ENCODE measurements around the gene OR2AE1.

The OR2AE1 gene

DNA sequence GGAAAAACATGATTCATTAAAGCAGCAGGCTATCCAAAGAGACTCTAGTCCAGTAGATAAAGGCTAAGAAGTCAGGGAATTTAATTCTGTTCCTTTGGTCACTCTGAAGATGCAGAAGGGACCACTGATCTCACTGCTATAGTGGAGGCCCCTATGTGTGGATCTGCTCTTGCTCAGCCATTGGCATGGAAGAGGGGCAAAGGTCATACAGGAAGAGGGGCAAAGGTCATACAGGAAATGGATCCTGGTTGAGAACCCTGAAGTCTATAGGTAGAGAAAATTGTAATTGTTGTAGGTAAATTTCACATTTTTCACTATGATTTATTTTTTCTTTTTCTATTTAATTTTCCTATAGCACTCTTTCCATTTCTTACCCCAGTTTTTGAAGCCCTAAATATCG lies 21.6 kb downstream of the OR2AE1 start:
- no peak for DNase-seq

- no peak for DNase-seq
Observed at GRCh38 chr7:99848420-99849216, 28.2 kb downstream of the OR2AE1 start.

DNA sequence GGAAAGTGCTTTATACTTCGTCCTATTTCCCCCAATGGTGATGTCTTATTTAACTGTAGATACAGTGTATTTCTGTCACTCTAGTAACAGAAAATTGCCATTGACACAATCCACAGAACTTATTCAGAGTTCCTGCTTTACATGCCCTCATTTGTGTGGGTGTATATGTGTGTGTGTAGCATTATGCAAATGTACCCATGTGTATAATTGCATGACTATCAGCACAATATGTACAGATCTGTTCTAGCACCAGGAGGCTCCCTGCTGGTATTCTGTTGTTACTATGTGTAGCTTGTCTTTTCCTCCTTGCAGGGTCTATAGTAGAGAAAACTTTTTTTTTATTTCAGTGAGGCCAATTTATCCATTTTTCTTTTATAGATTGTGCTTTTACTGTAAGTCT lies 32.5 kb downstream of the OR2AE1 start:
- DNase-seq = no peak

GRCh38 chr7:99843808-99844207 lies 33.0 kb downstream of the OR2AE1 start:
- DNase-seq = no peak

DNA sequence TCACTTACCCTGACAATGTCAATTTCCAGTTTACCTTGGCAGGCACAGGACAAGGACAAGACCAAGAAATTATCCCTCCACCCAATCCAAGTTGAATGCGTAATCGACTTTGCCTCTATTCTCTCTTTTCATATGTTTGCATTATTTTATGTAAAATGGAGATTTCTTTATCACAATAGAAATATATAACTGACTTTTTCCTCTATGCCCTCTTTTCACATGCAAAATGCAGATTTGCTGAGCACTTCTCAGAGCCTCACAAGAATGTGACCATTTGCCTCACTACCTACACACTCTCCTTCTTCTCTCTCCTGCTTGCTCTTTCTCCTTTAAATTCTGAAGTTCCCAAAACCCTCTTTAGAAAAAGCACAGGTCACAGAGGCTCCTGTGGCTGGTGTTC lies 33.9 kb downstream of the OR2AE1 start:
- DNase-seq = no peak

DNA sequence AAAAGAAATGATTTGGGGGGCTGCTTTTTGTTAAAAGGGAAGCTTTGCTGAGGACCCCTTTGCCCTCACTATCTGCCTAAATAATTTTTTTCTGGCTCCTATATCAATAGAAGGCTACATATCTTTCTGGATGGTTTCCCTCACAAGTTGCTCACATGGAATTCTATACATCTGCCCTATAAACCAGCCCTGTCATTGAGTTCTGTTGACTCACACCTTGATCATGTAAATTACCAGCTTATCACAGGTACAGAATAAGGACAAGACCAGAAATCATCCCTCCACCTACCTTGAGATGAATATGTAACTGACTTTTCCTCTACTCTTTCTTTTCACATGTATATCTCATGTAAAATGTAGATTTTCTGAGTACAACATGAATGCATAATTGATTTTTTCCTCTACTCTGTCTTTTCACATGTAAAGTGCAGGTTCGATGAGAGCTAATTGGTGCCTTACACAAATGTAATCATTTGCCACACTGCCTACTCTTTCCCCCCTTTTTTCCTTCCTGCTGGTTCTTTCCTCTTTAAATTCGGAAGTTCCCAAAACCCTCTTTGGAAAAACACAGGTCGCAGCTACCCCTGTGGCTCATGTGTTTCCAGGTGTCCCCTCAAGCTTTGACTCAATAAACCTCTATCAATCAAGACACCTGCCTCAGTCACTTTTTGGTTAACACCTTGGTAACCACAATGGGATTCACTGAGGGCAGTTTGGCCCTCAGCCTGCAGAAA lies 36.5 kb downstream of the OR2AE1 start:
- no peak for DNase-seq

- no peak for DNase-seq
Observed at GRCh38 chr7:99839287-99840021, 37.4 kb downstream of the OR2AE1 start.

DNA sequence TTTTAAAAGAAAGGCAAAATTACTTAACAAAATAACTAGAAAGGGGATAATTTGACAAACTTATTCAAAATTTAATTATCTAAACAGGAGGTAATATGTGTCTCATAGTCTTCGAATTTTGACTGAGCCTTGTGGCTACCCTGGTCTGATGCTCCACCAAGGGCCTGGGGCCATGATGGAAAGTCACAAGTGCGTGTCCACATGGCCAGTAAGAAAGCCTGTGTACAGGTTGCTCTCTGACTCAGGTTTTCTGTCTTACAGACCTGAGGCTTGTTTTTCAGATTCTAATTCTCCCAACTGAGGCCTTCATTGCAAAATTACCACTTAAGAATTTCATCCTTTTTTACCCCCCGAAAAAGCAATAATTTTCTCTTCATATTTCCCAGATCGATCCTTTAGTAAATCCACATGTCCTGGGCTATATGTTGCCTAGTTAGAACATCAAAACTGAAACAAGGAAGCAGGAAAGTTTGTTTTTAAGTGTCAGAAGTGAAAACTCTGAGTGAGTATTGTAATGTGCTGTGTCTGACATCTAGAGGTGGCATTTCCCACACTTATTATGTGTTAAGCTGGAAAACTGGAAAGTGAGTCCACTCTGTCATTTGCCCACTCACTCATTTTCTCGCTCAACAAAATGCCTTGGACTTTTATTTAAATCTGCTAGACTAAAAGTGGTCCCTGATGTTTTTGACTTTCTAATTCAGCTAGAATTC lies 39.0 kb downstream of the OR2AE1 start:
- no peak for DNase-seq

DNA sequence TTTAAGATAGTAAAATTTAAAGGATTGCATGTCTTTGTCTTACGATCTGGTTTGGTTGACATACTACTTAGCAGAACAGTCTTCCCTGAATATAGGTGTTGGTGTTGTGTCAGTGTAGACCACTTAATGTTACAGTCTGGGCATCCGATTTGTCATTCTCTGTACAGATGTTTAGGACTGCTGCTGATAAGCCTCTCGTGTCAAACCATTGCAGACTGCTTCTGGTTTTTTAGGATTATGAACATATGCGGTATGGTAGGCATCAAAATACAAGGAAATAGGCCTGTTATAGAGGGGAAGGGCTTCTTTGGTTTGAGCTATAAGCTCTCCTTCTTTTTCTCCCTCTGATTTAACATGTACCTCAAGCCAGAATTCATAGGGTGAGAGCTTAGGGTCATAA lies 41.6 kb downstream of the OR2AE1 start:
- DNase-seq = no peak

DNA sequence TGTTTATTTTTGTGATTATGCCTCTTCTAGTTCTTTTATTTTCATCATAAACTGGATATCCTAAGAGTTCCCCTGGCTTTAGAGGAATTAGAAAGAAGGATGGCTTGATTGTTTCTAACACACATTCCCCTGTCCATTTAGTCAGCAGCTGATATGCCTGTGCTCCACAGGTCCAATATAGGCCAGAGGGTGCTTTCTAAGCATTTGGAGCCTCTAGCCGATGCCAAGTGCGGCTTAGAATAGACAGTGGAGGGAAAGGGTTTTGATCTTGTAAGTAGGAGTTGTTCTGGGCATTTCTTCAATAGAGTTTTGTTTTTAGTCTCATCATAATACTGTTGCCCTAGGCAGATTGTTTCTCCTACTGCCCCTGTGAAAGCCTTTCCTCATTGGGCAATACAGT lies 42.5 kb downstream of the OR2AE1 start:
- no peak for DNase-seq

DNA sequence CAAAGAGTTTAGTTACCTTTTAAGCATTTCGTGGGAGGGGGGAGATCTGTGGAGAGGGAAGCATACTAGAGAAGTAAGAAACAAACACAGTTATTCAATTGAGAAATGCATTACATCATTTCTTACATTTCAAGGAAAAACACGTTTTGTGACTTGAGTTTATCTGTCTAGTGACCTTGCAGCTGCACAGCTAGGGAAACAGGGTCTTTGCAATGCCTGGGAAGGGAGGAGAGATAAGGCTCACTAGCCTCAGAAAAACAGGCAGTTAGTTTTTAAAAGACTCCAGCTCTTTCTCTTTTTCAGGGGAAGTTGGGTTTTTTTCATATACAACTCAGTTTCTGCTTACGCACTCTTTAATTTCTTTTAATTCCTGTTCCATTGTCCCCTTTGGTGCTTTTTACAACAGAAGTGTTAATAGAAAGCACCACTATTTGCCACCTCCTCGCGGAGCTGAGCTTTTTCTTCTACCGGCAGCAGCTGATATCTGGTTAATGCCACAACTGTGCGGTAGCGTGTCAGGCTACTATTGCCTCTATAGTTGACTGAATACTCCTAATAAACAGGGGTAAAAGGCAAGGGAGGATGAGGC lies 43.5 kb downstream of the OR2AE1 start:
- DNase-seq = no peak

GRCh38 chr7:99831595-99831994 lies 45.2 kb downstream of the OR2AE1 start:
- DNase-seq = no peak

DNA sequence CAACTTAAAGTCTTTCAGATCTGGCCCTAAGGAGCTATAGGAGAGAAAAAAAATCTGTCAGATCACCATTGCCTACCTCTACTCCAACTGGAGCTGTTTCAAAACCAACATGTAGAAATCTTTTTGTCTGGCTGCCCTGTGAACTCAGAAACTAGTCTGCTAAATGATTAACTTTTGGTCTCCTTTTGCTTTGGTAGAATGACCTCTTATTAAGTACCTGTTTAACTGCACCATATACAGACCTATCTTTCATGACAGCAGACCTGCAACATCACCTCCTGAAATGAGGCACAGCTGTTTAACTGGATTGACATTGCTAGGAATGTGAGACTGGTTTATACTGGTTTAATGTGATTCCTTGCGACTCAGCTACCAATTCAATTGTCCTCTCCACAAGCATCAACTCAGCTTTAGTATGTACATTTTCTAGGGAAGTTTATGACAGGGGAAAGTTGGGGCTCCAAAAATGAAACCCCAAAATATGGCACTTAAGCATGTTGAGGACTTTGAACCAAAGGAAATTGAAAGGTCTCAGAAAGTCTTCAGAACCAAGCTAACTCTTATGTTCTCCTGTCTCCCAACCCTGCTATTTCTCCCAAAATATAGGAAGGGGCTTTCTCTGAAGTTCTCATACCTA lies 47.2 kb downstream of the OR2AE1 start:
- DNase-seq = no peak

GRCh38 chr7:99828811-99829210 lies 48.0 kb downstream of the OR2AE1 start:
- no peak for DNase-seq

DNA sequence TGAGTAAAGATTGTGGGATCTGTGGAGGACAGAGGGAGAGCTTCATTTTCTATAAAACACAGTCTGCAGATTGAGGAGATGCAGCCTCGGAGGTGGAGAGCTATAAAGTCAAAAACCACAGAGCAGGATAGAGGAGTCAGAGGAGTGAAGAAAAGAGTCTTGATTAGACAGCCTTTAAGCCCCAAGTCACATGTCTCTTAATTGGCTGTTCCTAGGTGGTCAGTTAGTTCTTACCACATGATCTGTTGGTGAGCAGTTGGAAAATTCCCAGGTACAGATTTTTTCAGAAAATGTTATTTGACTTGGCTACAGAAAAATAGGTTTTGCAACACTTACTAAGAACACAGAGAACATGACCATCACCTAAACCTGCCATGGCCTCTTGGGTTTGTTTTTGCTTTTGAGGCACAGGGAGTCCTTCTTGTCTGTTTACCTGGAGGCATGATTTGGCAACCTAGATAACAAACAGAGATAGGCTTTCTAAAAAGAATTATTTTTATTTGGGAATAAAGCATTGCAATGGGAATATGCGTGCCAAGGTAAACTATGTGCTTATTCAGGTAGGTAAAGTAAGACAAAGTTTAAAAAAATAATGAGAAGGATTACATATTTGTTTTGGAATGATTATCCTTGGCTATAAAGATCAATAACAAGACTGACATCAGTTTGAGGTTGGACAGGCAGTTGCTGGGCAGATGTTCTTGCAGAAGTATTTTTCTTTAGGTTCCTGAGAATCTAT lies 49.6 kb downstream of the OR2AE1 start:
- DNase-seq = no peak

All from activated gamma-delta T cell (primary cell).